Epithelial cell of alveolus of lung (primary cell): ENCODE results near the gene TSPO. TPM values are rescaled to one million over a fixed set of nuclear protein-coding genes. Genes with fewer than 3 reads are reported as not detected.

Experiments
- total RNA-seq: library from RNA; depleted of rRNA; stranded (reverse); fragments of >200 nt; gene quantifications from 2 replicates; pipeline ENCODE4 v1.2.1, GENCODE V29; 2015

TSPO gene
- 235 and 477 TPM in 2 replicates for total RNA-seq

GRCh38 chr22:43151251-43152002, at the start of gene TSPO:
TSS of gene TSPO (plus strand) at chr22:43151559. CDS start at chr22:43159239, 7,680 bp downstream.

GRCh38 chr22:43110444-43110926, 40.9 kb upstream of the TSPO start, which contains the start of gene BIK:
TSS of gene BIK (plus strand) at chr22:43110750. CDS start at chr22:43124023, 13,273 bp downstream.

GRCh38 chr22:43142880-43143562, 8.3 kb upstream of the TSPO start, which contains the start of gene MCAT:
TSS of gene MCAT (minus strand) at chr22:43143398. CDS start at chr22:43143348, 50 bp downstream.

GRCh38 chr22:43186272-43187170, 35.2 kb downstream of the TSPO start, which contains the start of gene TTLL12:
TSS of gene TTLL12 (minus strand) at chr22:43187134. CDS start at chr22:43187069, 65 bp downstream.

Other genes starting within 250 kb of the TSPO start
- 27.2 and 38.7 TPM in 2 replicates for gene PACSIN2, start 136.4 kb upstream of the TSPO start, total RNA-seq
- 6.2 and 8.4 TPM in 2 replicates for gene TTLL1, start 62.2 kb upstream of the TSPO start, total RNA-seq
- gene BIK, start 40.8 kb upstream of the TSPO start, total RNA-seq: 0.39 TPM in 1 of 2 replicates, not detected in the other
- gene MCAT, start 8.2 kb upstream of the TSPO start, total RNA-seq: 13.9 and 21.6 TPM in 2 replicates
- gene TTLL12, start 35.6 kb downstream of the TSPO start, total RNA-seq: 32.6 and 34.9 TPM in 2 replicates
- 0.78 and 2.4 TPM in 2 replicates for gene SCUBE1, start 191.8 kb downstream of the TSPO start, total RNA-seq